NB4 (cell line): ENCODE results near the gene DIRAS2.
A peak's percentile ranks its signal among the peaks of the same experiment; 100 is the strongest.
"Not testable (repeated sequence)": the region's sequence is repeated elsewhere in the genome, so short reads cannot be mapped to it uniquely, and the experiment has no call there.

ENCODE experiments used
- DNase-seq: peaks from one replicate; pipeline ENCODE4 v3.0.0; 2010; ENCODE audit warnings: low read depth
- H3K4me3 ChIP-seq: one replicate; pipeline ENCODE4 v1.5.1; 2011; ENCODE audit warnings: mild to moderate bottlenecking, low read depth, low read length, moderate library complexity
- CTCF ChIP-seq: IDR thresholded peaks from one replicate; pipeline ENCODE4 v1.5.1; 2012; ENCODE audit warnings: low read depth, low read length
- MAX ChIP-seq: IDR thresholded peaks from 2 replicates; pipeline ENCODE4 v1.6.1; 2011; ENCODE audit warnings: low read depth, low read length
- MYC ChIP-seq: IDR thresholded peaks from 2 replicates; pipeline ENCODE4 v1.6.1; 2011; ENCODE audit warnings: low read depth, low read length
- POLR2A ChIP-seq: IDR thresholded peaks from 2 replicates; pipeline ENCODE4 v1.6.1; 2011; ENCODE audit warnings: mild to moderate bottlenecking; ENCODE audit not compliant: insufficient read length; ENCODE audit errors: extremely low read depth

DIRAS2 gene

GRCh38 chr9:90659650-90660364, 17.2 kb upstream of the DIRAS2 start:
- DNase-seq, result peak; percentile 44
- no peak overlapping the region for H3K4me3 ChIP-seq
- TF ChIP-seq MYC, result no peak

DNA sequence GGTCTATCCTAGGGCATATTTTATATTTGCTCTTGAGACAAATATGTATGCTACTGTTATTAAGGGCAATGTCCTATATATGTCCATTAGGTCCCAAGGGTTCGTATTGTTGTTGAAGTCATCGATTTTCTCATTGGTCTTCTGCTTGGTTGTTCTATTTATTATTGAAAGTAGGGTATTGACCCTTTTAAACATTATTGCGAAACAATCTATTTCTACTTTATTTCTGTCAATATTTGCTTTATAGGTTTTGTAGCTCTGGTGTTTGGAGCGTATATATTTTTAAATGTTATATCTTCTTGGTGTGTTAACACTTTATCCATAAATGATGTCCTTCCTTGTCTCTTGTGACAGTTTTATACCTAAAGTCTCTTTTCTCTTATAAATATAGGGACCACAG, 16.2 kb upstream of the DIRAS2 start:
- DNase-seq, result no peak
- TF ChIP-seq POLR2A, result no peak
- no peak overlapping the region for H3K4me3 ChIP-seq

DNA sequence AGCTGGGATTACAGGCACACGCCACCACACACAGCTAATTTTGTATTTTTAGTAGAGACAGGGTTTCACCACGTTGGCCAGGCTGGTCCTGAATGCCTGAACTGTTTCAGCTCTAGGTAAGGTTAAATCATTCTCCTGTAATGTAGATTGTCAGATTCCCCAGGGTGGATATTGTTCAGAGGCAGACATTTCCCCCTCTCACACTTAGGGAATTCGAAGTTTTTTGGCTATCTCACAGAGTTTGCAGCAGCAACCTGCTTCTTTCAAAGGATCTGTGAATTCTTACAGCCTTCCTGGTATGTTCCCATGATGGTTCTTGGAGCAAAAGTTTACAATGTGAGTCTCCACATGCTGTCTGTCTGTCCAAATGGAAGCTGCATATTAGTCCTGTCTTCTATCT, 15.6 kb upstream of the DIRAS2 start:
- DNase-seq, result no peak
- no peak overlapping the region for H3K4me3 ChIP-seq
- no peak for TF ChIP-seq MYC
- no peak for TF ChIP-seq POLR2A
- no peak for TF ChIP-seq MAX
- no peak for TF ChIP-seq CTCF

- not testable (repeated sequence) for DNase-seq, H3K4me3 ChIP-seq
Observed at GRCh38 chr9:90656876-90657275, 14.3 kb upstream of the DIRAS2 start.

DNA sequence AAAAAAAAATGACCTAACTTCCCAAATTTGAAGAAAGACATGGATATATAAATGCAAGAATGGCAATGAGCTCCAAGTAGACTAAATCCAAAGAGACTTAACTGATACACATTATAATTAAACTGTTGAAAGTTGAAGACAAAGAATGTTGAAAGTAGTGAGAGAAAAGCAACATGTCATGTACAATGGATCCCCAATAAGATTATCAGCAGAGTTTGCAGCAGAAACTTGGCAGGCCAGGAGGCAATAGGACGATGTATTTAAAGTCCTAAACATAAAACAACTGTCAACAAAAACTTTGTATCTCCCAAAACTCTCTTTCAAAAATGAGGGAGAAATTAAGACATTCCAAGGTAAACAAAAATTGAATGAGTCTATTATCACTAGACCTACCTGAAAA, 8.6 kb upstream of the DIRAS2 start:
- H3K4me3 ChIP-seq, result no peak overlapping the region
- DNase-seq, result no peak
- TF ChIP-seq POLR2A (no peak), MYC (no peak), MAX (no peak), CTCF (no peak)

GRCh38 chr9:90647843-90648242, 5.2 kb upstream of the DIRAS2 start:
- no peak for DNase-seq
- H3K4me3 ChIP-seq, result no peak overlapping the region
- TF ChIP-seq MAX (no peak), MYC (no peak), POLR2A (no peak), CTCF (no peak)

DNA sequence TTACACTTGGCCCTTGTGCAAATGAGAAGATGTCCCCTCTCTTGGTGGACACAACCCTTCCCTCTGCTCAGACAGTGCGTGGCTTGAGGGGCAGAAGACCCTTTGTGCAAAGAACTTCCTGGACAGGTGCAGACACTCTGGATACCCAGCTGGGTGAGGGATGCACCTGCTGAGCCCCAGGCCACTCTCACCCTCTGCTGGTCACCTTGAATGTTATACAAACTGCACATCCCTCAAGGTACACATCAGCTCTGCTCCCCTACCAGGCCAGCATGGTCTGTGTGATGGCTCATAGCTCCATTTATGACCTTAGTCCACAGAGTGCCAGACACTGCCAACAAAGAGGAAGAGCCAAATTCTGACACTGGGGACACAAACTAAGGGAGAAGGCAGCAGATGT, 3.1 kb upstream of the DIRAS2 start:
- no peak overlapping the region for H3K4me3 ChIP-seq
- TF ChIP-seq CTCF (no peak), POLR2A (no peak), MYC (no peak), MAX (no peak)
- no peak for DNase-seq
